ENCODE data around the gene CLN3.

CLN3 gene

GRCh38 chr16:28498666-28499381, 7.0 kb upstream of the CLN3 start:
- Histone ChIP-seq H3K36me3 (ENCODE audit: insufficient read depth, low read length) (no peaks in the 10 kb centered on the region), H3K4me3 (ENCODE audit: low read length) (no peak overlapping the region), H3K9me3 (replicated peaks; ENCODE audit: low read length) (no peaks in the 10 kb centered on the region), H3K27me3 (ENCODE audit: control insufficient read depth, insufficient read depth, low read length) (peaks cover 28% of the 10 kb centered on the region), H3K4me2 (ENCODE audit: low read length) (no peak overlapping the region), H3K9ac (ENCODE audit: low read depth, low read length) (no peak overlapping the region), H3K4me1 (ENCODE audit: control insufficient read depth, insufficient read depth, low read length) (no peaks in the 10 kb centered on the region)

DNA sequence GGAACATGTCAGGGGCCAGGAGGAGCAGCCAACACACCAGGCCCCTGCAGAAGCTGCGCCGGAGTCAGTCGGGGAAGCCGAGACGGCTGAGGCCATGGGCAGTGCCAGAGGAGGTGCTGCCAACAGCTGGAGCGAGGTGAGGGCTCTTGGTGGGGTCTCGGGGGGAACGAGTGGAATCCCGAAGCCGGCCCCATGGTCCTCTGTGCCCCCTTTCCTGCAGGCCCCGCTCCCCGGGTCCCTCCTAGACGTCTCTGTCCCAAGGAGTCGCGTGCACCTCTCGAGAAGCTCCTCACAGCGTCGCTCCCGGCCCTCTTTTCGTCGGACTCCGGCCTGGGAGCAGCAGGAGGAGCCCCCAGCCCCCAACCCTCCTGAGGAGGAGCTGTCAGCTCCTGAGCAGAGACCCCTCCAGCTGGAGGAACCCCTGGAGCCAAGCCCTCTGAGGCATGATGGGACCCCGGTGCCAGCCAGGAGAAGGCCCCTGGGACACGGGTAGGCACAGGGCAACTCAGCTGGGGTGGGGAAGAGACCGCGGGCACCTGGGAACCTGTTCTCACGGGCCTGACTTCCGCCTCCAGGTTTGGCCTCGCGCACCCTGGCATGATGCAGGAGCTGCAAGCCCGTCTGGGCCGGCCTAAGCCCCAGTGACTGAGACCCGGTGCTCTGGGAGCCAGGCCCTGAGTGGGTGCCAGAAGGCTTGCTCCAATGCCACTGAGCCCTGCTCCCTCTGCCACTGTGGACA, 6.2 kb upstream of the CLN3 start:
- H3K36me3 ChIP-seq (ENCODE audit: insufficient read depth, low read length): no peaks in the 10 kb centered on the region
- H3K9me3 ChIP-seq (replicated peaks; ENCODE audit: low read length): no peaks in the 10 kb centered on the region
- H3K4me2 ChIP-seq (ENCODE audit: low read length): no peak overlapping the region
- H3K4me3 ChIP-seq (ENCODE audit: low read length): no peak overlapping the region
- H3K9ac ChIP-seq (ENCODE audit: low read depth, low read length): no peak overlapping the region
- H3K27me3 ChIP-seq (ENCODE audit: control insufficient read depth, insufficient read depth, low read length): peaks cover 28% of the 10 kb centered on the region
- no peaks in the 10 kb centered on the region for H3K4me1 ChIP-seq (ENCODE audit: control insufficient read depth, insufficient read depth, low read length)

DNA sequence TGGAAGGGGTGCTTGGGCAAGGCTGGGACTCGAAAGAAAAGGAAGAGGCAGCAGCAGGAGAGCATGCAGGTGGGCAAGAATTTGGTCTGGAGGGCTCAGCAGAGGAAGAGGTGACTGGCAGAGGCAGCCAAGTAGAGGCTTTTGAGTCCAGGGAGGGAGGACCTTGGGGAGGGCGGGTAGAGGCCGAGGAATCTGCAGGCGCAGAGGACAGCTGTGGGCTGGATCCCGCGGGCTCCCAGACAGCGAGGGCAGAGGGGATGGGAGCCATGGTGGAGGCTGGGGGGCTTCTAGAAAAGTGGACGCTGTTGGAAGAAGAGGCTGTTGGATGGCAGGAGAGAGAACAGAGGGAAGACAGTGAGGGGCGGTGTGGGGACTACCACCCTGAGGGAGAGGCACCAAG, 5.5 kb upstream of the CLN3 start:
- H3K4me3 ChIP-seq (ENCODE audit: low read length): no peak overlapping the region
- peaks cover 26% of the 10 kb centered on the region for H3K27me3 ChIP-seq (ENCODE audit: control insufficient read depth, insufficient read depth, low read length)
- H3K4me1 ChIP-seq (ENCODE audit: control insufficient read depth, insufficient read depth, low read length): no peaks in the 10 kb centered on the region
- H3K9me3 ChIP-seq (replicated peaks; ENCODE audit: low read length): no peaks in the 10 kb centered on the region
- no peak overlapping the region for H3K9ac ChIP-seq (ENCODE audit: low read depth, low read length)
- no peaks in the 10 kb centered on the region for H3K36me3 ChIP-seq (ENCODE audit: insufficient read depth, low read length)
- no peak overlapping the region for H3K4me2 ChIP-seq (ENCODE audit: low read length)

- Histone ChIP-seq H3K4me2 (ENCODE audit: low read length) (no peak overlapping the region), H3K4me1 (ENCODE audit: control insufficient read depth, insufficient read depth, low read length) (no peaks in the 10 kb centered on the region), H3K4me3 (ENCODE audit: low read length) (no peak overlapping the region), H3K9me3 (replicated peaks; ENCODE audit: low read length) (no peaks in the 10 kb centered on the region), H3K9ac (ENCODE audit: low read depth, low read length) (no peak overlapping the region), H3K27me3 (ENCODE audit: control insufficient read depth, insufficient read depth, low read length) (peaks cover 21% of the 10 kb centered on the region), H3K36me3 (ENCODE audit: insufficient read depth, low read length) (no peaks in the 10 kb centered on the region)
Observed at GRCh38 chr16:28496844-28497243, 5.0 kb upstream of the CLN3 start.

- Histone ChIP-seq H3K4me3 (ENCODE audit: low read length) (no peak overlapping the region), H3K9me3 (replicated peaks; ENCODE audit: low read length) (no peaks in the 10 kb centered on the region), H3K9ac (ENCODE audit: low read depth, low read length) (no peak overlapping the region), H3K4me1 (ENCODE audit: control insufficient read depth, insufficient read depth, low read length) (no peaks in the 10 kb centered on the region), H3K4me2 (ENCODE audit: low read length) (no peak overlapping the region), H3K27me3 (ENCODE audit: control insufficient read depth, insufficient read depth, low read length) (peaks cover 20% of the 10 kb centered on the region), H3K36me3 (ENCODE audit: insufficient read depth, low read length) (no peaks in the 10 kb centered on the region)
Observed at GRCh38 chr16:28495795-28496749, 4.2 kb upstream of the CLN3 start.

DNA sequence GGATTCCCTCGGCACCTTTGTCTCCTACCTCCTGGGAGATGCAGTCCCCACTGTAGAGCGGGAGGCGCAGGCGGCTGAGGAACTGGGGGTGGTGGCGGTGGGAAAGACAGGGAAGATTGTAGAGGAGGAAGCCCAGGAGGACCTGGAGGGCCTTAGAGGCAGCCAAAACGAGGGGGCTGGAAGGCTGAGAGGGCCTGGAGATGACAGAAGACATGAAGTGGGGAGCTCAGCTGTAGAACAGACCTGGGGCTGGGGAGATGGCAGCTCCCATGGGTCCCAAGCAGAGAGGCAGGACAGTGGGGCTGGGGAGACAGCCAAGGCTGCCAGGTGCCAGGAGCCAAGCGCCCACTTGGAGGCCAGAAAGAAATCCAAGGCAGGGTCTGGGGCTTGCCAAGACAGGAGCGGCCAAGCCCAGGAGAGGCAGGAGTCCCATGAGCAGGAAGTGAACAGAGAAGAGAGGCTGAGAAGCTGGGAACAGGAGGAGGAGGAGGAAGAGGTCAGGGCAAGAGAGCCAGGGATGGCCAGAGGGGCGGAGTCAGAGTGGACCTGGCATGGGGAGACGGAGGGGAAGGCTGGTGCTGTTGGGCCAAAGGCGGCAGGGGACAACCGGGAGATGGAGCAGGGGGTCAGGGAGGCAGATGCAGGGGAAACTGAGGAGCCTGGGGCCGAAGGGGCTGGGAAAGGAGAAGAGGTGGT, 3.4 kb upstream of the CLN3 start:
- Histone ChIP-seq H3K27me3 (ENCODE audit: control insufficient read depth, insufficient read depth, low read length) (peaks cover 20% of the 10 kb centered on the region), H3K36me3 (ENCODE audit: insufficient read depth, low read length) (no peaks in the 10 kb centered on the region), H3K4me3 (ENCODE audit: low read length) (no peak overlapping the region), H3K4me2 (ENCODE audit: low read length) (no peak overlapping the region), H3K4me1 (ENCODE audit: control insufficient read depth, insufficient read depth, low read length) (no peaks in the 10 kb centered on the region), H3K9ac (ENCODE audit: low read depth, low read length) (no peak overlapping the region), H3K9me3 (replicated peaks; ENCODE audit: low read length) (no peaks in the 10 kb centered on the region)

GRCh38 chr16:28494121-28494851, 2.4 kb upstream of the CLN3 start, which contains the start of gene APOBR:
TSS of gene APOBR (plus strand) at chr16:28494643. CDS start at chr16:28494682, 39 bp downstream.
- H3K4me3 ChIP-seq (ENCODE audit: low read length): no peak within 1 kb of the TSS
- H3K9ac ChIP-seq (ENCODE audit: low read depth, low read length): no peak within 1 kb of the TSS
- no peaks in the 10 kb centered on the region for H3K9me3 ChIP-seq (replicated peaks; ENCODE audit: low read length)
- no peaks in the 10 kb centered on the region for H3K4me1 ChIP-seq (ENCODE audit: control insufficient read depth, insufficient read depth, low read length)
- no peaks in the 10 kb centered on the region for H3K36me3 ChIP-seq (ENCODE audit: insufficient read depth, low read length)
- H3K27me3 ChIP-seq (ENCODE audit: control insufficient read depth, insufficient read depth, low read length): peaks cover 15% of the 10 kb centered on the region
- H3K4me2 ChIP-seq (ENCODE audit: low read length): no peak within 1 kb of the TSS

DNA sequence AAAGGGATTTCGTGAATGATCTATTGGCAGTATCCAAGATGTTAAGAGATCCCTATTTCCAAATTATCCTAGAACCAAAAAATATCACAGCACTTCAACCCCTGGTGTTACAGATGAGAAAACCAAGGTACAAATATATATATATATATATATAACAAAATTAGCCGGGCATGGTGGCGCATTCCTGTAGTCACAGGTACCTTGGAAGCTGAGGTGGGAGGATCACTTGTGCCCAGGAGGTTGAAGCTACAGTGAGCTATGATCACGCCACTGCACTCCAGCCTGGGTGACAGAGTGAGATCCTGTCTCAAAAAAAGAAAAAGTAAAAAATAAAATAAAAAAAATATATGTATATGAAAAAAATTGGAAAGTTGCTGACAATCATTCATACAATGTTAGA, 637 bp upstream of the CLN3 start:
- peaks cover 1% of the 10 kb centered on the region for H3K27me3 ChIP-seq (ENCODE audit: control insufficient read depth, insufficient read depth, low read length)
- H3K36me3 ChIP-seq (ENCODE audit: insufficient read depth, low read length): peaks cover 5% of the 10 kb centered on the region
- no peaks in the 10 kb centered on the region for H3K9me3 ChIP-seq (replicated peaks; ENCODE audit: low read length)
- H3K4me3 ChIP-seq (ENCODE audit: low read length): peak overlapping the region; percentile 75
- H3K9ac ChIP-seq (ENCODE audit: low read depth, low read length): peak overlapping the region; percentile 93
- peak overlapping the region; percentile 82 for H3K4me2 ChIP-seq (ENCODE audit: low read length)
- no peaks in the 10 kb centered on the region for H3K4me1 ChIP-seq (ENCODE audit: control insufficient read depth, insufficient read depth, low read length)

- Histone ChIP-seq H3K9me3 (replicated peaks; ENCODE audit: low read length) (no peaks in the 10 kb centered on the region), H3K36me3 (ENCODE audit: insufficient read depth, low read length) (peaks cover 7% of the 10 kb centered on the region), H3K4me2 (ENCODE audit: low read length) (peak overlapping the region; percentile 82), H3K4me3 (ENCODE audit: low read length) (peak overlapping the region; percentile 75), H3K27me3 (ENCODE audit: control insufficient read depth, insufficient read depth, low read length) (no peaks in the 10 kb centered on the region), H3K4me1 (ENCODE audit: control insufficient read depth, insufficient read depth, low read length) (no peaks in the 10 kb centered on the region), H3K9ac (ENCODE audit: low read depth, low read length) (peak overlapping the region; percentile 93)
Observed at GRCh38 chr16:28491230-28491969, 474 bp downstream of the CLN3 start.

GRCh38 chr16:28486266-28486665, 5.6 kb downstream of the CLN3 start:
- Histone ChIP-seq H3K27me3 (ENCODE audit: control insufficient read depth, insufficient read depth, low read length) (no peaks in the 10 kb centered on the region), H3K9ac (ENCODE audit: low read depth, low read length) (no peak overlapping the region), H3K4me3 (ENCODE audit: low read length) (no peak overlapping the region), H3K4me1 (ENCODE audit: control insufficient read depth, insufficient read depth, low read length) (no peaks in the 10 kb centered on the region), H3K4me2 (ENCODE audit: low read length) (no peak overlapping the region), H3K9me3 (replicated peaks; ENCODE audit: low read length) (no peaks in the 10 kb centered on the region), H3K36me3 (ENCODE audit: insufficient read depth, low read length) (peaks cover 16% of the 10 kb centered on the region)

All from skeletal muscle satellite cell (primary cell).